Peyer's patch (tissue), 4 donors: ENCODE data around the gene CHAT. TPM values are rescaled to one million over a fixed set of nuclear protein-coding genes. Genes with fewer than 3 reads are reported as not detected.

Experiments used
- DNase-seq, 3 donors: peaks; one replicate each; pipeline ENCODE4 v3.0.0-alpha.2; 2017 to 2019
- H3K27ac ChIP-seq, 4 donors: fragments of 200-600 bp; sonication (generic); one replicate each; pipeline ENCODE4 v1.5.1; 2016 to 2019
- H3K27me3 ChIP-seq, 2 donors: fragments of 200-600 bp; sonication (generic); one replicate each; pipeline ENCODE4 v1.5.1; 2019
- H3K36me3 ChIP-seq, 3 donors: fragments of 200-600 bp; sonication (generic); one replicate each; pipeline ENCODE4 v1.5.1; 2016 to 2019
- H3K4me1 ChIP-seq, 4 donors: fragments of 200-600 bp; sonication (generic); one replicate each; pipeline ENCODE4 v1.5.1; 2016 to 2019
- H3K4me3 ChIP-seq, 4 donors: fragments of 200-600 bp; sonication (generic); 1 replicate in 3 of 4; 2 replicates in 1 of 4; pipeline ENCODE4 v1.5.1; 2016 to 2019; ENCODE audit warnings: mild to moderate bottlenecking in 1 of 4
- H3K9me3 ChIP-seq, 4 donors: fragments of 200-600 bp; sonication (generic); one replicate each; pipeline ENCODE4 v1.5.1; 2016 to 2019; ENCODE audit warnings: mild to moderate bottlenecking in 1 of 4
- CTCF ChIP-seq, 6 experiments: fragments of 450-650 bp in 4 of 6; fragments of 200-600 bp in 2 of 6; sonication (generic) in 1 of 6; IDR thresholded peaks; one replicate each; pipeline ENCODE4 v1.5.1; 2017 to 2019; ENCODE audit warnings: antibody characterized with exemption in 6 of 6, mild to moderate bottlenecking in 3 of 6, moderate library complexity in 1 of 6
- POLR2A ChIP-seq, 2 donors: fragments of 450-650 bp; IDR thresholded peaks; one replicate each; pipeline ENCODE4 v1.5.1; 2017; ENCODE audit warnings: antibody characterized with exemption in 2 of 2, mild to moderate bottlenecking in 2 of 2, moderate library complexity in 2 of 2
- total RNA-seq, 4 donors: library from RNA; depleted of rRNA; stranded (reverse); fragments of >200 nt; gene quantifications; one replicate each; pipeline ENCODE4 v1.1.0, GENCODE V29; 2016

The CHAT gene
- total RNA-seq, 4 donors from 2014 or later = 2.1 to 3.8 (median 3.4) TPM; not detected in 1

- peak in 1 of 3 donors; percentile 23 for DNase-seq
- no peaks in the 10 kb centered on the region for H3K36me3 ChIP-seq
- no peak overlapping the region for H3K27ac ChIP-seq
- TF ChIP-seq POLR2A (IDR thresholded peaks at IDR 0.05) (no peak), CTCF (IDR thresholded peaks at IDR 0.05) (no peak)
- no peaks in the 10 kb centered on the region for H3K9me3 ChIP-seq
- H3K4me3 ChIP-seq = no peak overlapping the region
- H3K27me3 ChIP-seq = no peaks in the 10 kb centered on the region
- H3K4me1 ChIP-seq = peaks cover 0 to 4% (median 0%) of the 10 kb centered on the region in 4 donors
Measured at GRCh38 chr10:49651039-49651835, 37.4 kb downstream of the CHAT start.

GRCh38 chr10:49651917-49652316 is 38.1 kb downstream of the CHAT start:
- Histone ChIP-seq H3K4me1 (peaks cover 0 to 4% (median 0%) of the 10 kb centered on the region in 4 donors), H3K4me3 (no peak overlapping the region), H3K36me3 (no peaks in the 10 kb centered on the region), H3K27ac (no peak overlapping the region), H3K27me3 (no peaks in the 10 kb centered on the region), H3K9me3 (no peaks in the 10 kb centered on the region)
- TF ChIP-seq CTCF (IDR thresholded peaks at IDR 0.05) (no peak), POLR2A (IDR thresholded peaks at IDR 0.05) (no peak)
- DNase-seq = no peak

GRCh38 chr10:49652421-49653272 is 38.8 kb downstream of the CHAT start:
- no peak overlapping the region for H3K4me3 ChIP-seq
- DNase-seq = no peak
- H3K27ac ChIP-seq = no peak overlapping the region

GRCh38 chr10:49653273-49653929 is 39.6 kb downstream of the CHAT start:
- H3K36me3 ChIP-seq = no peaks in the 10 kb centered on the region
- no peak for TF ChIP-seq POLR2A (IDR thresholded peaks at IDR 0.05)
- H3K9me3 ChIP-seq = no peaks in the 10 kb centered on the region
- no peak for DNase-seq
- H3K27ac ChIP-seq = no peak overlapping the region
- peaks cover 0 to 4% (median 0%) of the 10 kb centered on the region in 4 donors for H3K4me1 ChIP-seq
- H3K27me3 ChIP-seq = no peaks in the 10 kb centered on the region
- H3K4me3 ChIP-seq = no peak overlapping the region

More at GRCh38 chr10:49652421-49653272, 38.8 kb downstream of the CHAT start:
- TF ChIP-seq CTCF (IDR thresholded peaks at IDR 0.05) (no peak), POLR2A (IDR thresholded peaks at IDR 0.05) (no peak)
- Histone ChIP-seq H3K27me3 (no peaks in the 10 kb centered on the region), H3K9me3 (no peaks in the 10 kb centered on the region), H3K4me1 (peaks cover 0 to 4% (median 0%) of the 10 kb centered on the region in 4 donors), H3K36me3 (no peaks in the 10 kb centered on the region)

- TF ChIP-seq POLR2A (IDR thresholded peaks at IDR 0.05) (no peak), CTCF (IDR thresholded peaks at IDR 0.05) (no peak)
- H3K4me3 ChIP-seq = no peak overlapping the region
Measured at GRCh38 chr10:49654036-49654693, 40.3 kb downstream of the CHAT start.

More at GRCh38 chr10:49654036-49654693, 40.3 kb downstream of the CHAT start:
- no peaks in the 10 kb centered on the region for H3K9me3 ChIP-seq
- H3K27me3 ChIP-seq = no peaks in the 10 kb centered on the region
- H3K36me3 ChIP-seq = no peaks in the 10 kb centered on the region
- no peak for DNase-seq
- peaks cover 0 to 4% (median 0%) of the 10 kb centered on the region in 4 donors for H3K4me1 ChIP-seq
- H3K27ac ChIP-seq = no peak overlapping the region
